ENCODE measurements around the gene RALY.
A peak's percentile ranks its signal among the peaks of the same experiment; 100 is the strongest.

RALY gene

GRCh38 chr20:33993576-33994221, at the start of gene RALY:
RALY (plus strand) TSS chr20:33993911; CDS start chr20:34072075, 78,164 bp downstream.
- DNase-seq (ENCODE audit: low read depth in 2 of 2) = peak; percentile 89 to 93

DNA sequence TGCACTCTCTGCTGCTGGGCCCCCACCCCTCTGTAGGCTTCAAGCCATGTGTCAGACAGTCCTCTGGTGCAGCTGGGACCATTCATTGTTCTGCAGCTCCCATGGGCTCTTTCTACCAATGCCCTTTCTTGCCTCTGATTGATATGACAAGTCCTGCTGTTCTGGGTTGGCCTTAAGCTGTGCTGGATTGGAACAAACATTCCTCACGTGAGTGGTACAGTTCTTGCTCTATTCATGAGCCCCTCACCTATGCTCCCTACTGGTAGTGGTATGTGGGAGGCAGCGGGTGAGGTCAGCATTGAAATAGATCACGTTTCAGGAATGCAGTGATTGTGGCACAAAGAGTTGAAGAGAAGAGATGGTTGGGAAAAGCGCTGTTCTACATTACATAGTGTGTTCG, 48.8 kb upstream of the RALY start:
- no peak for DNase-seq (ENCODE audit: low read depth in 2 of 2)

GRCh38 chr20:33945391-33946081, 48.2 kb upstream of the RALY start:
- DNase-seq (ENCODE audit: low read depth in 2 of 2) = no peak

DNA sequence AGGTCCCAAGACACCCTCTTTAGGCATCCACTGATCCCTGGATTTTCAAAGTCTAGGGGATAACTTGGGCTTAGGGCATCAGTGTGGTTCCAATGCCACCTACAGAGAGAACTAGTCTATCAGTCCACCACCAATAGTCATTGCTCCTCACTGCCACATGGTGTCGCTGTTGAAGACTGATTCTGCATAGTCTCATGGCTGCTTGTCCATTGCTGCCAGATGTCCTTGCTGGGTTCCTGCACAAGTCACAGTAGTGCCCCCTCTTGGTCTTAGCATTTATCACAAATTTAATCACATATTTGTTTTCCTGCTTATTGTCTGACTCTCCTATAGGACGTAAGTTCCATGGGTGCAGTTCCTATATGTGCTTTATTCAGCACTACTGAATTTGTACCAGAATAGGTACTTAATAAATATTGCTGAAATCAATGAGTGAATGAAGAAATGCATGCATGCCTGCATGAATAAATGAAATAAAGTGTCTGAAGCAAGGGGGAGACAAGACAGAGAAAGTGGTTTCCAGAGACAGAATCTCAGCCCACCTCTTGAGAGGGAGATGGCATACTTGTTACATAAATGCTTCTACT, 45.9 kb upstream of the RALY start:
- DNase-seq (ENCODE audit: low read depth in 2 of 2) = peak in 1 of 2 donors; percentile 3

DNA sequence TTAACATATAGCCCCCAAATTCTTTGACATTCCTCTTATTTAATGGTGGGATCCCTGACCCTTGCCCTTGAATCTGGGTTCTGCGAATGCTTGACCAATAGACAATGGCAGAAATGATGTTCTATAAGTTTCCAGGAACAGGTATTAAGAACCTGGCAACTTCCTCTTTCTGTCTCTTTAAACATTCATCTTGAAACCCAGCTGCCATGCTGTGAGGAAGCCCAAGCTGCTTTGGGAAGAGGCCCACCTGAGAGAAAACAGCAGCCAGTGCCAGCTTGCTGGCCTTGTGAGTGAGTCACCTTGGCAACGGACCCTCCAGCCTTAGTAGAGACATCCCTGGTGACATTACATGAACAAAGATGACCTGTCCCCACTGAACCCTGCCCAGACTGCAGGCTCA, 45.2 kb upstream of the RALY start:
- DNase-seq (ENCODE audit: low read depth in 2 of 2) = no peak

GRCh38 chr20:33951171-33951570, 42.5 kb upstream of the RALY start:
- no peak for DNase-seq (ENCODE audit: low read depth in 2 of 2)

GRCh38 chr20:33954504-33954903, 39.2 kb upstream of the RALY start:
- DNase-seq (ENCODE audit: low read depth in 2 of 2) = no peak

DNA sequence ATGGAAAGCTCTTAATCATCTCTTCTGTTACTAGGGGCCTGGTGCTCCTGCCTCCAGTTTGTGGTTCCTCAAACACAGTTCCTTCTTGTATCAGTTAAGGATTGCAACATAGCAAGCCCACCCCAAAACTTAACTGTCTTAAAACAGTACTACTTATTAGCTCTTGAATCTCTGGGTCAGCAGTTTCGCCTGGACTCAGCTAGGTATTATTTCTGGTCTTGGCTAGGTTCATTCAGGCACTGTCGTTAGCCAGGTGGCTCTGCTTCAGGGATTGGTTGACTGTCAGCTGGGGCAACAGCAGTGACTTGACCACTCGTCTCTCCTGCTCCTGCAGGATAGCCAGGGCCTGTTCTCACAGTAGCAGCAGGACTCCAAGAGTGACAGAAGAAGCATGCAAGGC, 30.0 kb upstream of the RALY start:
- no peak for DNase-seq (ENCODE audit: low read depth in 2 of 2)

DNA sequence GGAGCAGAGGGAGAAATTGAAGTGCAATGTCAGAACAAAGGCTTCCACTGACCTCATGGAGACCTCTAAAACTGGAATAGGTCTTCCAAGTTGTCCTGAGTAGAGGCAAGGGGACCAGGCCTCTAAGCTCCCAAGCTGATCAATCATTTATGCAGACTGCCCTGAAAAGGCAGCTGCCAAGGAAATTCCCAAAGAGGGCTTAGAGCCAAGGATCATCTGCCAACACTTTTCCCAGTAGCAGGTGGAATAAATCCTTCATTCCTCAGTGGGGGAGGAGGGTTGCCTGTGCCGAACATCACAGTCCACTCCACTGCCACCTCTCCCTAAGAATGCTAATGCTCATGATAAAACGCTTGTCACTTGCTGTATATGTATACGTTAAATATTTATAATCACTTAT, 29.3 kb upstream of the RALY start:
- DNase-seq (ENCODE audit: low read depth in 2 of 2) = no peak

- DNase-seq (ENCODE audit: low read depth in 2 of 2) = no peak
Measured at GRCh38 chr20:33967126-33967525, 26.6 kb upstream of the RALY start.

DNA sequence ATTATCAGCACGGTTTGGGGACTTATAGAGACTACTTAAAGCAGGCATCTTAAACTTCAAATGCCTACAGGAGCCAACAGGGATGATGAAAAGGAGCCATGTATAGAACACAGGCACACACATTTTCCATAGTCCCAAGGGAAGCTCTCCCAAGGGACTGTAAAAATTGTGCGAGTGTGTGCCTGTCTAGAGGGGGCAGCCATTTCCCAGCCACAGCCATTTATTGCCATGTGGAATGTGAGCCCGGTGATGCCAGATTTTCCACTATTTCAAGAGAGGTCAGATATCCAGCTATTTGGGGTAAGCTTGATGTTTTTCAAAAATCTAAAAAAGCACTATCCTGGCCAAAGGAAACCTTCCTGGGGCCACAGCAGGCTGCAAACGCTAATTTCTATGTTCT, 24.1 kb upstream of the RALY start:
- DNase-seq (ENCODE audit: low read depth in 2 of 2) = no peak

- DNase-seq (ENCODE audit: low read depth in 2 of 2) = no peak
Measured at GRCh38 chr20:33970229-33970628, 23.5 kb upstream of the RALY start.

- DNase-seq (ENCODE audit: low read depth in 2 of 2) = no peak
Measured at GRCh38 chr20:33971147-33971975, 22.4 kb upstream of the RALY start.

DNA sequence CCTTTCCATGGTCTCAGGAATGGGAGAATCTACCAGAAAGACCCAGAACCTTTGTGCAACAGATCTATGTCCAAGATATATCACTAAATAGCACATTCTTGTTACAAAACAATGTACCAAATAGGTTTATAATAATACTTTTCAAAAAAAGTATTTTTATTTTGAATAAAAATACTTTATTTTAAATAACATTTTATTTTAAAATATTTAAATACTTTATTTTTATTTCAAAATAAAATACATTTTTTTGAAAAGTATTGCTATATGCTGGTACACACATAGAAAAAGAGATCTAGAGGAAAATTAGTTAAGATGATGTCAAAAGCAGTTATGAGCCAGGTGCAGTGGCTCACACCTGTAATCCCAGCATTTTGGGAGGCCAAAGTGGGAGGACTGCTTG, 16.8 kb upstream of the RALY start:
- no peak for DNase-seq (ENCODE audit: low read depth in 2 of 2)

GRCh38 chr20:33977535-33977934, 16.2 kb upstream of the RALY start:
- DNase-seq (ENCODE audit: low read depth in 2 of 2) = no peak

DNA sequence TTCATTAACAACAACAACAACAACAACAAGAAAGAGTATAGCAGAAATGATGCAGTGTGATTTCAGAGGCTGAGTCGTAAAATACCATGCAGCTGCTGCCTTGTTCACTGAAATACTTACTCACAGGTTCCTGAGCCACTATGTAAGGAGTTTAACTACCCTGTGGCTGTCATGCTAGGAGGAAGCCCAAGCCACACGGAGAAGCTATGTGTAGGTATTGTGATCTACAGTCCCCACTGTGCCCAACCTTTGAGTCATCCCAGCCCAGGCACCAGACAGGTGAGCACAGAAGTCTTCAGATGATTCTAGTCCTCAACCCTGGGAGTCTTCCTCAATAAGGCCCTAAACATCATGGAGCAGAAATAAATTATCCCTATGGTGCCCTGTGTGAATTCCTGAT, 14.6 kb upstream of the RALY start:
- DNase-seq (ENCODE audit: low read depth in 2 of 2) = no peak

DNA sequence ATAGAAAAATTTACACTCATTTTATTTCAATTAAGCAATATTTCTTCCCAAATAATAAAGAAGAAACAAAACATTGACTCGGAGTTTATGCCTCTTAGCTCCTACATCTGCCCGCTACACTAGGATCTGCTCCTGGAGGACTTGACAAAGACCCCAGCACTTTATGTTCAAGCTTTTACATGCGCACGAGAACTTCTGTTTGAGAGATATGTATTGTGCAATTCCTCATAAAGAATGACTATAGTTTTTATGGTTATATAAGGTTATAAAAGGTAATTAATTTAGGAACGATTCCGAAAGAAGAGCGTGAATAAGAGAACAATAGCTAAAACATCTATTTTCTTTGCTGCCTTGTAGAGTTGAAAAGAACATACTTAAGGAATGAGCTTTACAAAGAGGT, 12.4 kb upstream of the RALY start:
- DNase-seq (ENCODE audit: low read depth in 2 of 2) = no peak

GRCh38 chr20:33981964-33982363, 11.7 kb upstream of the RALY start:
- no peak for DNase-seq (ENCODE audit: low read depth in 2 of 2)

DNA sequence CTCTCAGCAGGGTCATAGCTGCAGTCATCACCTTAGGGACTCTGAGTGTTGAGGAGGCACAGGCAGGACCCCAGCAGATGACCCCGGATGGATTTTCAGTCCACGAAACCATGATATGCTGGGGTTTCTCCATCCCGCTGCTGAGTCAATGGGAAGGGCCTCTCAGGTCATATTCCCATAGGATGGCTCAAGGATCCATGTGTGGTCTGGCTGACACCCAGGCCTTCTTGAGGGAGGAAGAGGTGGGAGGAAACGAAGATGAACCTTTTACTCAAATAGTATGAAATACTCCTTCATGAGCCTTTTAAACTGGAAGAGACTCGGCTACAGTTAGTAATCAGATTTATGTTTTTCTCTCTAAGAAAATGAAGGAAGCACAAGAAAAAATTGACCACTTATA, 10.3 kb upstream of the RALY start:
- no peak for DNase-seq (ENCODE audit: low read depth in 2 of 2)

- DNase-seq (ENCODE audit: low read depth in 2 of 2) = no peak
Measured at GRCh38 chr20:33984182-33984719, 9.5 kb upstream of the RALY start.

DNA sequence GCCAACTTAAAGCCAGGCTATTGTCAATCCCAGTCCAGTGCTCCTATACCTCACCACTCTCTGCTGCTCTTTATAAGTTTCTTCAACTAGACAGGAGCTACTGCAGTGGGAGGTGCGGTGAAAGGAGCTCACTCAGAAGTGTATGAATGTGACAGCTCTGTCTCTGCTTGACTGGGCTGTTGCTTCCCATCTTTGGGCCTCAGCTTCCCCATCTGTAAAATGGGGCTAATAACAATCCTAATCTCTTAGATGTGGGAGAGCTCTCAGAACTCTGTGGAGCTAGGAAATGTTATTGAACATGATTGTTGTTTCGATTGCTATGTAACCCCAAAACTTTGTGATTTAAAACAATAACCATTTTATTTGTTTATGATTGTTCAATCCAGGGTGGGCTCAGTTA, 8.4 kb upstream of the RALY start:
- no peak for DNase-seq (ENCODE audit: low read depth in 2 of 2)

DNA sequence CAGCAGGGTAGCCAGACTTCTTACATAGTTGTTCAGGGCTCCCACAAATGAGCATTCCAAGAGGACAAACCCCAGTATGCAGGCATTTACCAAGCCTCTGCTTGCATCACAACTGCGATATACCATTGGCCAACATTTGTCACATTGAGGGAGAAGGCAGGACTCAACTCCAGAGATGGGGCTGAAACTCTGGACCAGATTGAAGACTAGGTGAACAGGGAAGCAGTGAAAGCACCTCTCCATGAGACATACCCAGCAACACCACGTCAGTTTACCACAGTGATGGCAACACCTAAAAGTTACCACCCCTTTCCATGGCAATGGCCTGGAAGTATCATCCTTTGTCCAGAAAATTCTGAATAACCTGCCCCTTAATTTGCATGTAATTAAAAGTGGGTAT, 7.9 kb upstream of the RALY start:
- no peak for DNase-seq (ENCODE audit: low read depth in 2 of 2)

Data from activated CD8-positive, alpha-beta memory T cell treated with anti-CD3 and anti-CD28 coated beads for 4 hours (primary cell).